OCI-M1 (cell line): Measurements from ENCODE around the gene RAB8B.
"Not testable (repeated sequence)": the region's sequence is repeated elsewhere in the genome, so short reads cannot be mapped to it uniquely, and the experiment has no call there.

Experiments
- DNase-seq: peaks from one replicate; lab custom pipeline; 2025; lab: John Stamatoyannopoulos, UW

Gene RAB8B

DNA sequence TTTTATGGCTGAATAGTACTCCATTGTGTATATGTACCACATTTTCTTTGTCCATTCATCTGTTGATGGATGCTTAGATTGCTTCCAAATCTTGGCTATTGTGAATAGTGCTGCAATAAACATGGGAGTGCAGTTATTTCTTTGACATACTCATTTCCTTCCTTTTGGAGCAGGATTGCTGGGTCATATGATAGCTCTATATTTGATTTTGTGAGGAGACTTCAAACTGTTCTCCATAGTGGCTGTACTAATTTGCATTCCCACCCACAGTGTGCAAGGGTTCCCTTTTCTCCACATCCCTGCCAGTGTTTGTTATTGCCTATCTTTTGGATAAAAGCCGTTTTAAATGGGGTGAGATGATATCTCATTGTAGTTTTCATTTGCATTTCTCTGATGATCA is 47.7 kb downstream of the RAB8B start:
- DNase-seq: not testable (repeated sequence)

DNA sequence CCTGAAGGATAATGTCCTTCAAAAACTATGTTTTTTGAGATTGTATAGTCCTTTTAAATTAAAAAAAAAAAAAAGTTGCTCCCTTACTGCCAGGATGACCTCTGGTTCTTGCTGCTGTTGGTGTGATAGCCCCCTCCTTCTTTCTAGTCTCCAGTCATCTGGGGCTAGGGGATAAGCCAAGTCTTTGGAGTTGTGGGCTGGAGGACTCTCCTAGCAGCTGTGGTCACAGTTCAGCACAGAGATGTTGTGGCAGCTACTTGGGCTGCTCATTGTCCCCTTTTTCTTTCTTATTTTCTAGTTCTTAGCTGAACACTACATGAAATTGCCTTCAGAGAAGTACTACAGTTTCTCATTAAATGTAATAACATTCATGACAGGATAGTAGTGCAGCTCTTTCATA is 48.8 kb downstream of the RAB8B start:
- DNase-seq: peak; percentile 20

GRCh38 chr15:63238796-63239195 is 49.4 kb downstream of the RAB8B start:
- peak; percentile 65 for DNase-seq

- no peak for DNase-seq
These were observed 50.7 kb downstream of the RAB8B start for GRCh38 chr15:63240109-63240508.

DNA sequence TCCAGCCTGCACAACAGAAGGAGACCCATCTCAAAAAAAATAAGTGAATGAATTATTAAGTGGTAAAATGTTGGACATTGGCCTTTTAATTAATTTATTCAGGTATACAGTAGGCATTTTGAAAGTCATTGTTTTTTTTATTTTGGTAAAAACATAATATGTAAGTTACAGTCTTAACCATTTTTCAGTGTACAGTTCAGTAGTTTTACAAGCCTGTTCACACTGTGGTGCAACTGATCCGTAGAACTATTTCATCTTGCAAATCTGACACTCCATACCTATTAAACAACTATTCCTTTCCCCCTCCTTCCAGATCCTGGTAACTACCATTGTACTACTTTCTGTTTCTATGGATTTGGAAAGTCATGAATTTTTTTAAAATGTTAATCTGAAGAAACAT is 51.9 kb downstream of the RAB8B start:
- no peak for DNase-seq

- DNase-seq: no peak
These were observed 53.7 kb downstream of the RAB8B start for GRCh38 chr15:63243101-63243500.

DNA sequence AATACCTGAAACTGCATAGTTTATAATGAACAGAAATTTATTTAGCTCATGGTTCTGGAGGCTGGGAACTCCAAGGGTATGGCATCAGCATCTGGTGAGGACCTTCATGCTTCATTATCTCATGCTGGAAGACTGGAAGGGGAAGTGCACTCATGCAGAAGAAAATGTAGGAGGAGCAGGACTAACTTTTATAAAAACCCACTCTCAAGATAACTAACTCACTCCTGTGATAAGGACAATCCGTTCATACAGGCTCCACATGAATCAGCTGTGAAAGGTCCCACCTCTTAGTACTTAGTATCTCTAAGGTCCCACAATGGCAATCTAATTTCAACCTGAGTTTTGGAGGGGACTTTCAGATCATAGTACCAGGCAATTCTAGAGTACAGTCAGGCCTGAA is 54.4 kb downstream of the RAB8B start:
- peak; percentile 80 for DNase-seq

DNA sequence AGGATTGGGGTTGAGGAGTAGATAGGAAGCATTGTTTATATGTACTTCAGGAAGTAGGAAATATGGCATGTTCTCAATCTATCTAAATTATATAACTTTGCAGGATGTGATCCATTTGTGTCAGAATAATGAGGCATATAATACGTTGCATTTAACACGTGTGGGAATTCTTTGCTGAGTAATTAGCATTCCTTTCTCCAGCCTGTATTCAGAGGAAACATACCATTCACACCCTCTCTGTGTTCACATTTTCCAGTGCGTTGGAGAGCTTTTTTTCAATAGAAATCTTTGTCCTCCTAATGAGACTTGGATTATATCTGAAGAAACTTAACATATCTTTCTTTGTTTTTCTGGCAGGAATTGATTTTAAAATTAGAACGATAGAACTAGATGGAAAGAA is 55.0 kb downstream of the RAB8B start:
- DNase-seq: no peak

DNA sequence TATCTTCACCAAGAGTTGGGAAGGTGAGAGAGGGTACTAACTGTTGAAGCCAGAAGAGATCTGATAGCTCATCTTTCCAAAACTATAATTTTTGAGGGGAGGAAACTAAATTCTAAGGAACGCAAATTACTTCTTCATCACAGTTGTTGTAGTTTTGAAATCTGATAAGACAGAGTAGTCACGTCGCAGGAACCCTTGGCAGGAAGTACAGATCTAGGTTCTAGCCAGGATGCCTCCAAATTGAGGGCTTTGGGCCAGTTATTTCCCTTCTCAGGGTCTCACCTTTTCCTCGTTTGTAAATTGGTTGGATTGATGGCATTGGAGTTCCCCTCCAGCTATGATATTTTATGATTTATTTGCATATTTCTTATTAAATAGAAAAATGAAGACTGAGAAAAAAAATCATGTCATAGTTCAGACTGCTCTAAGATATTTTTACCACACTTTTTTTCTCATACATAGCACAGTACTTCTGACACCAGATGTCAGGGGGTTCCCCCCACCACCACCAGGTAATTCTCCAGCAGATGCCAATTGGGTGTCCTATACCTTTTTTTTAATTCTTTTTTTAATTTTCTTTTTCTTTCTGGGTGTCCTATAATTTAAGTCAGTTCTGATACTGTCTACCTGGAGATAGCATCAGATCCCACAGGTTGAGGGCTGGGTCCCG is 55.7 kb downstream of the RAB8B start:
- no peak for DNase-seq

- peak; percentile 55 for DNase-seq
These were observed 57.5 kb downstream of the RAB8B start for GRCh38 chr15:63246691-63247469.

DNA sequence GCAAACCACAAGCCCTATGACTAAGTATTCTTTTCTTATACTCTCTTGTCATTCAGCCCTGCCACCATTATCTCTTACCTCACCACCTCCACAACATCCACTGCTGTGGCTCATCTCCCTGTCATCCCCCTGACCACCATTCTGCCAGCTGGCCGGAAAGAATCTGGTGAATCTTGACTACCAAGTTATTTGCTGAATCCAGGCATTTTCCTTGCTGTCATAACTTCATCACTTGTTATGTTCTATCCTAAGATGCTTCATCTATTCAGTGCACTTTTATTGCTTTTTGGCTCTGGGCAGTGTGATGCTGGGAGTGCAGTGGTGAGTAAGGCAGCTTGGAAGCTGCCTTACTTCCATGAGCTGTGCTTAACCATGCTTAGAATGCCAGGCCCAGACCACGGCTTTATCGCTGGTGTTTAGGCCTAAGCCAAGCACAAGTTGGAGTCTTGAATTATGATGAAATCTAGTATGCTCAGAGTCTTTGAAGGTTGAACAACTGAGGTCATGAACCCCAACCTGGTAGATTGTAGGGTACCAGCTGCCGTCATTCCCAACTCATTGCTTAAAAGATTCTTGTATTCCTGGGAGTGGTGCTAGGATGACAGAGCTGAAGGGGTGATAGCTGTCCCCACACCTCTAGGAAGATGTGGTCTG is 61.0 kb downstream of the RAB8B start:
- no peak for DNase-seq

- DNase-seq: no peak
These were observed 62.3 kb downstream of the RAB8B start for GRCh38 chr15:63251701-63252100.

GRCh38 chr15:63252292-63252691 is 62.9 kb downstream of the RAB8B start:
- DNase-seq: no peak

GRCh38 chr15:63254991-63255390 is 65.6 kb downstream of the RAB8B start:
- no peak for DNase-seq

GRCh38 chr15:63255489-63255990 is 66.1 kb downstream of the RAB8B start:
- DNase-seq: no peak

GRCh38 chr15:63256433-63257274 is 67.2 kb downstream of the RAB8B start:
- DNase-seq: no peak

DNA sequence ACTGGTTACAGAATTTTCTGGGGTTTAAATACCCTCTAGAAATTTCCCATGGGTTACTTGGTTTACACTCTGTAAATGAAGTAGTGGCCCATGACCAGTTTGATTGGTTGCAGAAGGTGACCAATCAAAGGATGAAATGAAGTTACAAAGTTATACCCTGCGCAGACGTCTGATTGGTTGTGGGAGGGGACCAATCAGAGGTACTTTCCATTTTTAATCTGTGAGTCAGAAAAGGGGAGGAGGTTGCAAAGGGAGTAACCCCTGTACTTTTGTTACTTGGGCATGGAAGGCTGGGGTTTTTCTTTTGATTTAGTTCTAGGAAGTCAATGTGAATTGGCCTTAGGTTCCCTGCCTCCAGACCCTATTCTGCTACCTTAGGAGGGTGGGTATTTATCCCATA is 69.3 kb downstream of the RAB8B start:
- DNase-seq: no peak

DNA sequence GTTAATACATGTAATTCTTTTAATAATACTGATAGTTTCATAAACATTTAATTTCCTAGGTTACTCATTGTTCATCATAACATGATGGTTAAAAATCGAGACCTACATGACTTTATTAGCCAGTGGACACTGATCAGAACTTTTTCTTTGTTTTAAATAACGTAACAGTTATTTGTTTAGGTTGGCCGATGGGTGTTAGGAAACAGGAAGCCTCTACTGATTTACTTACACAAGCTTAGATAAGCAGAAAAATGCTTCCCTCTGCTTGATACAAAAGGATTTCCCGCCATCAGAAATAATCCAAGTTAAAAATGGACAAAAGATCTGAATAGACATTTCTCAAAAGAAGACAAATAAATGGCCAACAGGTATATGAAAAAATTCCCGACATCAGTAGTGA is 71.4 kb downstream of the RAB8B start:
- no peak for DNase-seq

DNA sequence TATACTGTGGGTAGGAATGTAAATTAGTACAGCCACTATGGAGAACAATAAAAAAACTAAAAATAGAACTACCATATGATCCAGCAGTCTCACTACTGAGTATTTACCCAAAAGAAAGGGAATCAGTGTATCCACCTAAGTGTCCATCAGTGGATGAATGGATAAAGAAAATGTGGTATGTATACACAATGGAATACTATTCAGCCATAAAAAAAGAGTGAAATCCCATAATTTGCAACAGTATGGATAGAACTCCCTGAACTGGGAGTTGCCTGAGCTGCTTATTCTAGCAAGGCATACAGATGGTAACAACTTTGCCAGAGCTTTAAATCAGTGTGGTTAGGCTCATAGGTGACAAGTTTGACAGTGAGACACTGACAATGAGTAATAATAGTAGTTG is 71.9 kb downstream of the RAB8B start:
- DNase-seq: no peak

DNA sequence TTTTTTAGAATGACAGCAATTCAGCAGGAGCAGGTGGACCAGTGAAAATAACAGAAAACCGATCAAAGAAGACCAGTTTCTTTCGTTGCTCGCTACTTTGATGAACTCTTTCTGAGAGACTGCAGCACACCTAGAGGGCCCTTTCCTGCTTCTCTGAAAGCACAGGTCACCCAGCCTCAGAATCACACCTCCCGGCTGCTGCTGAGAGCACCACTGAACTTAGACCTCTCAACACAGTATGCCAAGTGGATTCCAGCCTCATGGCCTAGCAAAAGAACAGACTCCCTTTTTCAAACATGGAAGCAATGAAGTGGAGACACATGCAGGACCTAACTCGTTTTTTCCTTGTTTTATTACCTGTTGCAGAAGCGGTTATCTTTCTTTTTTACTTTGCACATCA is 74.1 kb downstream of the RAB8B start:
- no peak for DNase-seq

- no peak for DNase-seq
These were observed 75.4 kb downstream of the RAB8B start for GRCh38 chr15:63264688-63265293.

GRCh38 chr15:63274427-63274826 is 85.0 kb downstream of the RAB8B start:
- no peak for DNase-seq
